Endometrial microvascular endothelial cells (primary cell): ENCODE measurements around the gene PDE1C. TPM values are rescaled to one million over a fixed set of nuclear protein-coding genes. Genes with fewer than 3 reads are reported as not detected.

Experiments
- in situ Hi-C: cut with HindIII; loops from 2 replicates; pipeline ENCODE4 v1.10.0; 2017; ENCODE audit warnings: low sequenced_read_pairs, low pct_unique_long_range_greater_than_20kb; ENCODE audit errors: inconsistent ontology term
- total RNA-seq: library from RNA; depleted of rRNA; stranded (reverse); fragments of >200 nt; gene quantifications from one replicate; pipeline ENCODE4 v1.2.3, GENCODE V29; 2015; ENCODE audit errors: inconsistent ontology term

Gene PDE1C
- total RNA-seq, 1 donor from 2014 or later, result 7.7 TPM

DNA sequence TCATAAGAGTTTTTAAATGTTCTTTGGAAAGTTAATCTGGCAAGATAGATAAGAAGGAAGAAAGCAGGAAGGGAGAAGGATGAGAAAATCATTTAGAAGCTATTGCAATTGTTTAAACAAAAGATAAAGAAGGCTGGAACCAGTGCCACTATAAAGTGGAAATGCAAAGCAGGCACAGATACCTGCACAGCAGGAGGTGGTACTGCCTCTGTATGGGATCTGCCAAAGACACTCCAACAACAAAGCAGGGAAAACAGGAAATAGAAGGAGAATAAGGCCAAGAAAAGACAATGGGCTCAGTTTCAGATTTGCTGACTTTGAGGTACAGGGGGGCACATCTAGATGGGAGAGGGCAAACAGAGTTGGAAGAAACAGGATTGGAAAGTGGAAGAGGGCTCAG, 244.6 kb downstream of the PDE1C start:
- in situ Hi-C loops, result no loop called here

DNA sequence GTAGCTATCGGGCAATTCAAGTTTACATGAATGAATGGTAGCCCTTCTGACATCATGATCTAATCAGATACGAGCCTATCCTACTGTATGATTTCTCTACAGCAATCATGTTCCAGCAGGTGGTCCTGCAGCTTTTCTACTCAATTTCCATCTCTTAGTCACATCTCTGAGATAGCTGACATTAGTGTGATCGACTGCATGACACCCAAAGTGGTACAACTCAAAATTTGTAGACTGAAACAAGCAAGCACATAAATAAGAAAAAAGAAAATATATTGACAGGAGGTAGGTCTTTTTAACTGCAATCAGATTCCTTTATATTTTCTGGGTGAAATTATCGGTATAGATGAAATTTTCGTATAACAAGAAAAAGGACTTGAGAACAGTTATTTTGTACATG, 251.2 kb downstream of the PDE1C start:
- in situ Hi-C loops, result no loop called here

- in situ Hi-C loops, result no loop called here
Observed at GRCh38 chr7:31816810-31817209, 253.4 kb downstream of the PDE1C start.

DNA sequence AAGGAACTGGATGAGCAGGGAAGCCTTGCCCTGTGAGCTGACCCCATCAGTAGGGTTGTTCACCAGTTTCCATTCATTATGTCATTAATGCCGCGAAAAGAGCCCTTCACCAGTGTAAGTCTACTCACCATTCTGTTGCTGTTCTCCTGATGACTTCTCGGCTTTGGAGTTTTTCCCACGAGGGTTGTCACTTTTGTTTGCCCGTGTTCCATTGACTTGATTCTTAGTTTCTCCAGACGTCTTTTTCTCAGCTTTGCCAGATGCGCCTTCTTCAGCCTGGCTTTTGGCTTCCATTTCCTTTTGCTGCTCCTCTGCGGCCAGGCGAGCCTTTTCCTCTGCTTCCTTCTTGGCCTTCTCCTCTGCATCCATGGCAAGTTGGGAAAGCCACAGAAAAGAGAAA, 254.4 kb downstream of the PDE1C start:
- in situ Hi-C loops, result no loop called here

DNA sequence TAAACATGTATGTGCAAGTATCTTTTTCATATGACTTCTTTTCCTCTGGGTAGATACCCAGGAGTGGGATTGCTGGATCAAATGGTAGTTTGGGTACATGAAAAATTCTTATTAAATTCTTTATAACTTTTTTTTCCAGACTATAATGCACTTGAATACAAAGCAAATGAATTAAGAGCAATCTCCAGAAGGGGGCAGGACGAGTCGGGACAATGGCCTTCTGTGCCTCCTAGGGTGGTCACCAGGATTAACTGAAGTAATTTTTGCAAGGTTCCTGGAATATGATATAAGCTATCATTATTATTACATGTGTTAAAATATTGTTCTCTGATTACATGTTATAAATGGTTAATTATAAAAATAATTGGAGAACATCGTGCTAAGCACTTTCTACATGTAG, 256.0 kb downstream of the PDE1C start:
- in situ Hi-C loops, result no loop called here

- in situ Hi-C loops, result no loop called here
Observed at GRCh38 chr7:31811650-31812461, 258.4 kb downstream of the PDE1C start.

DNA sequence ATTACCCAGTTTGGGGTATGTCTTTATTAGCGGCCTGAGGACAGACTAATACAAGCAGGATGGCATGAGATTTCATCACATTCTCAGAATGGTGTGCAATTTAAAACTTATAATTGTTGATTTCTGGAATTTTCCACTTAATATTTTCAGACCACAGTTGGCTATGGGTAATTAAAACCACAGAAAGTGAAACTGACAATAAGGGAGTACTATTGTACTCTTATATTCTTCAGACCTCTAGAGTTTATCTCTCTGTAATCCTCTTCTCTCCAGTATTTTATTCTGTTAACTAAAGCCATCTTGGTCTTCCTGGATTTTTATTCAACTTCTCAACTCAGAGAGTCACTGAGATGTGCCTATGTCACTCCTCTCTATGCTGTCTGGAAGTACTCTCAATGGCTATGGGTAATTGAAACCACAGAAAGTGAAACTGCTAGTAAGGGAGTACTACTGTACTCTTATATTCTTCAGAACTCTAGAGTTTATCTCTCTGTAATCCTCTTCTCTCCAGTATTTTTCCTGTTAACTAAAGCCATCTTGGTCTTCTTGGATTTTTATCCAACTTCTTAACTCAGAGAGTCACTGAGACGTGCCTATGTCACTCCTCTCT, 264.9 kb downstream of the PDE1C start:
- in situ Hi-C loops, result no loop called here

GRCh38 chr7:31796375-31796774, 273.8 kb downstream of the PDE1C start:
- in situ Hi-C loops, result no loop called here

DNA sequence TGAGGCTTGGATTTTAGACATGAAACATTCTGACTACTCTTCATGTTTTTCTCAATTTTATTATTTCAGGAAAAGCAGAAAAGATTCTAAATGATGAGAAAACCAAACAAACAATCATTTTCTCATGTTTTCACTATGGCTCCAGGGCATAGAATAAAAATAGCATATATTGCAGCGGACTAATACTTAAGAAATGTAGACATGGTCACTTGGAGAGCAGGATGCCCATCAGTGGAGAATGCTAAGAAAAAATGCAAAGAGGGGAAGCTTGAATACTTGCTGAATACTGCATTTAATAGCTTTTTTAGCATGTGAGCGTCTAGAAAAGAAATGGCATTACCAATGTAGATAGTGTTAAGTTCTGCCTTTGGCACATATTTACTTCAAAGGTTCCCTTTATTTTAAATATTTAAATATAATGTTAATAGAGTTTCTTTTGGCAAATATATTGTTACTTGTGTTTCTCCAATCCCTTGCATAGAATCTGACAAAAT, 275.3 kb downstream of the PDE1C start:
- in situ Hi-C loops, result no loop called here

DNA sequence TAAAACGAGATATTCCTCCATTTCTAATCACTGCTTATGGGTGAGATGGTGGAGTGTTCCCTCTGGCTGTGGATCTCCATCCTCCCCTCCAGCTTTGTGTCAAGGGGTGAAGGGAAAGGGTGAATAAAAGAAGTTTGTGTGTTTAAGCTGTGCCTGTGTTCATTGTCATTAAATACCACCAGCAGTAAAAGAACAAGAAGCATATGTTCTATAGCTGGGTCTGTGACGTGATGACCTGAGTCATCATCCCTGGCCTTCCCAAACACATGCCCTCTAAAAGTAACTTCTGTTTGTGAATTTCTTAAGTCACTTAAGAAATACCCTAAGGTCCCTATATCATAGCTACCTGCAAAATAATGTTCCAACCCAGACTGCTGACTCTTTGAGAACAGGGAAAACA, 278.3 kb downstream of the PDE1C start:
- in situ Hi-C loops, result no loop called here

- in situ Hi-C loops, result no loop called here
Observed at GRCh38 chr7:31788883-31789680, 281.1 kb downstream of the PDE1C start.

DNA sequence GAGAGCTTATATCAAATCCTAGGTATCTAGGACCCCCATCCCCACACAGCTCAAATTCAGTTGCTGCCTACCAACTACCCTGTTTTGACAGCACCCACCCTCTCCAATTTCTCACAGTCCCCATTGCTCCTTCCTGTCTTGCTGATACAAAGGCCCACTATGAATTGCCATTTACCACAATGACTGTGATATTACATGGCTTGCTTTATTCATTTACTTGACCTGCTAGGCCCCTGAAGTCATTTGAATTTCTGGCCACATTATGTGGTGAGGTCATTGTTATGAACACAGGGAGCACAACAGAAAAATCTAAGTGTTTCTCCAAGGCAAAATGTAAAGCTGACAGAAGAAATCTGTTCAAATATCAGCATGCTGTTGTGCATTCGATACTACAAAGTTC, 281.8 kb downstream of the PDE1C start:
- in situ Hi-C loops, result no loop called here

DNA sequence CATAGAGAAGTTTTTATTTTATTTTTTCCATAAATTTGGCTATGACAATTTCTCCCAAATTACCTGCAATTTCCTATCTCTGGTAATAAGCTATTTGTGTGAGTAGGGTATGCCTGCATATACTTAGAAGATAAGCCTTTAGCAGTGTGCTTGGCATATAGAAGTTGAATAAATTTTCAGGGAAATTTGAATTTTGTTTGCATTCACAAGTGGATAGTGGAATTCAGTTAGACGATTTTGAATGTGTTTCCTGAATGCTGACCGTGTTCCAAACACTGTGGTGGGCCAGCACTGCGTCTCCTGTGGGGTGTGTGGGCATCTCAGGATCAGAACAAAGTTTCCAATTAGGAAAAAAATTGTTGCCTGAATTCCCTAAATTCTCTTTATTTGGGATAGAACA, 283.9 kb downstream of the PDE1C start:
- in situ Hi-C loops, result no loop called here

GRCh38 chr7:31785101-31785500, 285.1 kb downstream of the PDE1C start:
- in situ Hi-C loops, result no loop called here

DNA sequence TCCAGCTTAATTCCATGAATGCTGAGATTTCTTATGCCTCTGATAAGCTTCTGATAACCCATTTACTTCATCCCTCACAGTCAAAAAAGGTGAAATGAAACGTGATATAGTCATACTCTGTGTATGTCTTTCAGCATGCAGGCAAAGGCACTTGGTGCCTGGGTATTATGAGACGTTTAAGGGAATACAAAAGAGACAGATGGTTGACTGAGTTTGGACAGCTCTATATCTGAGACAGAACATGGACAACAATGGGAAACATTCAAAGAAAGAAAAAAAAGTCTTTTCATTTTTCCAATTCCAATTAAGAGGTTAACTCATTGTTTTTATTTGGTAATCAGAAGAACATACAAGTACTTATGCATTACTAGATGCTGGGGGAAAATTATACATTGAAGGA, 287.0 kb downstream of the PDE1C start:
- in situ Hi-C loops, result no loop called here

- in situ Hi-C loops, result no loop called here
Observed at GRCh38 chr7:31782411-31782991, 287.7 kb downstream of the PDE1C start.

DNA sequence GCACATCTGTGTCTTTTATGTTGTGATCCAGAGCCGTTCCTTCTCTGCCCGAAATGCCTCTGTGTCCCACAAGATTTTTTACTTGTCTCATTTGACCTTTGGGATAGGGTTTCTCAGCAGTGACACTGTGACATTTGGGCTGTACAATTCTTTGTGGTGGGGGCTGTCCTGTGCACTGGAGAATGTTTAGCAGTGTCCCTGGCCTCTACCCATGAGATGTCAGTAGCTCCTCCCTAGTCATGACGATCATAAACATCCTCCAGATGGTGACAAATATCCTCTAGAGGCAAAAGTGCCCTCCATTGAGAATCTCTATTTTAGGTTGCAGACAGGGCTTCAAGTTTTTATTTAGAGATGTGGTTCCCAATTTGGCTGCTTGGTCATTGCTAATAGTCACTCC, 291.9 kb downstream of the PDE1C start:
- in situ Hi-C loops, result no loop called here

- in situ Hi-C loops, result no loop called here
Observed at GRCh38 chr7:31776616-31777015, 293.6 kb downstream of the PDE1C start.

GRCh38 chr7:31775556-31775955, 294.7 kb downstream of the PDE1C start:
- in situ Hi-C loops, result no loop called here
